Activated B cell treated with CpG ODN at 0.5 μM for 24 hours (primary cell): ENCODE results near the gene TMCO5A. TPM values are rescaled to one million over a fixed set of nuclear protein-coding genes. Genes with fewer than 3 reads are reported as not detected.
A peak's percentile ranks its signal among the peaks of the same experiment; 100 is the strongest.

ENCODE experiments used
- ATAC-seq: fragments of 200-7000 bp; cut with Tn5 transposase; one replicate; pipeline ENCODE4 v1.10.0; 2021; ENCODE audit warnings: low read depth, mild to moderate bottlenecking, moderate library complexity
- CTCF ChIA-PET: fragments of 350-600 bp; sonication (Branson Sonifier 250); formaldehyde crosslinking; loops from one replicate; lab custom pipeline; 2021; ENCODE audit warnings: antibody characterized with exemption; lab: Charles Lee
- POLR2A ChIA-PET: fragments of 350-600 bp; sonication (Branson Sonifier 250); formaldehyde crosslinking; loops from one replicate; lab custom pipeline; 2021; ENCODE audit warnings: antibody characterized with exemption; lab: Charles Lee
- DNase-seq: peaks from one replicate; pipeline ENCODE4 v3.0.0; 2022
- H3K27ac Mint-ChIP-seq: one replicate; pipeline ENCODE4 v1.8.0; 2020; ENCODE audit warnings: mixed read lengths
- H3K27me3 Mint-ChIP-seq: one replicate; pipeline ENCODE4 v1.8.0; 2021; ENCODE audit warnings: mixed read lengths
- H3K36me3 Mint-ChIP-seq: one replicate; pipeline ENCODE4 v1.8.0; 2021; ENCODE audit warnings: low read depth, mixed read lengths
- H3K4me1 Mint-ChIP-seq: one replicate; pipeline ENCODE4 v1.8.0; 2021; ENCODE audit warnings: mixed read lengths
- H3K4me3 Mint-ChIP-seq: one replicate; pipeline ENCODE4 v1.8.0; 2020; ENCODE audit warnings: mild to moderate bottlenecking, mixed read lengths
- H3K9me3 Mint-ChIP-seq: one replicate; pipeline ENCODE4 v1.8.0; 2020; ENCODE audit warnings: mixed read lengths
- intact Hi-C: fragments of 100-400 bp; cut with micrococcal nuclease; formaldehyde crosslinking; loops from one replicate; pipeline ENCODE4 v1.15.1; 2024
- total RNA-seq: library from RNA; stranded (reverse); gene quantifications from 2 replicates; pipeline ENCODE4 v1.2.3, GENCODE V29; 2022
- TF ChIP-seq, protein P1 (sequence below): fragments of 200-600 bp; IDR thresholded peaks from one replicate; pipeline ENCODE4 v1.8.0; 2022; ENCODE audit warnings: antibody characterized with exemption, mild to moderate bottlenecking

The TMCO5A gene
- total RNA-seq, 1 donor from 2014 or later: not detected

DNA sequence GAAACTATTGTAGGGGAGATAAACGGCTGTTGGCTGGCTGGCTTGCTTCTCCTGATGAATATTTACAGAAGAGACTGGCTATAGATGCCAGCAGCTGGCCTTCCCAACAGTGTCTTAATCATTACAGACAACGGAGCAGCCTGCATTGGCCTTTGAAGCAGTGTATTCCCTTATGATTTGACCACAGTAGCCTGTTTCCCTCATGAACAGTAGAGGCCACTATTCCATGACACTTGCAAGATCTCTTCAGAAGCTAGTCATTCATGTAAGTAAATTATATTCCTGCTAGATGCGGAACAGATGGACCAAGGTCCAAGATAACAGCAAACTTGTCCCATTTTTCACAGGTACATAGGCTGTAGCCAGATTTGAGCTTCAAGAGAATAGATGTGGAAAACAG, 47.3 kb downstream of the TMCO5A start:
- ATAC-seq (no peak), DNase-seq (no peak)
- peaks cover 8% of the 10 kb centered on the region for H3K27me3 Mint-ChIP-seq
- H3K4me1 Mint-ChIP-seq: no peaks in the 10 kb centered on the region
- CTCF ChIA-PET: interaction anchor here (1.4 kb wide), 1 partner anchor 13 kb away, joined by 4 read pairs; no protein-coding TSS in a partner anchor
- intact Hi-C loops: no loop called here
- no peaks in the 10 kb centered on the region for H3K9me3 Mint-ChIP-seq
- H3K36me3 Mint-ChIP-seq: no peaks in the 10 kb centered on the region
- TF ChIP-seq, protein P1, sequence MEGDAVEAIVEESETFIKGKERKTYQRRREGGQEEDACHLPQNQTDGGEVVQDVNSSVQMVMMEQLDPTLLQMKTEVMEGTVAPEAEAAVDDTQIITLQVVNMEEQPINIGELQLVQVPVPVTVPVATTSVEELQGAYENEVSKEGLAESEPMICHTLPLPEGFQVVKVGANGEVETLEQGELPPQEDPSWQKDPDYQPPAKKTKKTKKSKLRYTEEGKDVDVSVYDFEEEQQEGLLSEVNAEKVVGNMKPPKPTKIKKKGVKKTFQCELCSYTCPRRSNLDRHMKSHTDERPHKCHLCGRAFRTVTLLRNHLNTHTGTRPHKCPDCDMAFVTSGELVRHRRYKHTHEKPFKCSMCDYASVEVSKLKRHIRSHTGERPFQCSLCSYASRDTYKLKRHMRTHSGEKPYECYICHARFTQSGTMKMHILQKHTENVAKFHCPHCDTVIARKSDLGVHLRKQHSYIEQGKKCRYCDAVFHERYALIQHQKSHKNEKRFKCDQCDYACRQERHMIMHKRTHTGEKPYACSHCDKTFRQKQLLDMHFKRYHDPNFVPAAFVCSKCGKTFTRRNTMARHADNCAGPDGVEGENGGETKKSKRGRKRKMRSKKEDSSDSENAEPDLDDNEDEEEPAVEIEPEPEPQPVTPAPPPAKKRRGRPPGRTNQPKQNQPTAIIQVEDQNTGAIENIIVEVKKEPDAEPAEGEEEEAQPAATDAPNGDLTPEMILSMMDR: no peak
- no peak overlapping the region for H3K27ac Mint-ChIP-seq
- POLR2A ChIA-PET: no interaction called here
- H3K4me3 Mint-ChIP-seq: no peak overlapping the region

DNA sequence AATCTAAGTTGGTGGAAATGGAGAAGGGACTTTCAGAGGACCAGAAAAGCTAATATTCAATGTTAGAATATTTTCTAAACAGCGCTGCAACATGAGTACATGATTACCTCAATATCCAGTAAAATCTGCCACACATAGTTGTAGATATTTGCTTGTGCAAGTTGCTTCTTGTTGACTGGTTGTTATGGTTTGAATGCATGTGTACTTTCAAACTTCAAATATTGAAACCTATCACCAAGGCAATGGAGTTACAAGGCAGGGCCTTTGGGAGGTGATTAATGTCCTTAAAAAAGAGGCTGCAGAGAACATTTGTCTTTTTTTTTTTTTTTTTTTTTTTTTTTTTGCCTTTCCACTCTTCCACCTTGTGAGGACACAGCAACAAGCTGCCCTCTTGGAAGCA, 49.9 kb downstream of the TMCO5A start:
- H3K27me3 Mint-ChIP-seq: peaks cover 4% of the 10 kb centered on the region
- no peak overlapping the region for H3K27ac Mint-ChIP-seq
- intact Hi-C loops: no loop called here
- H3K4me1 Mint-ChIP-seq: no peaks in the 10 kb centered on the region
- TF ChIP-seq, protein P1: no peak
- H3K9me3 Mint-ChIP-seq: peaks cover 4% of the 10 kb centered on the region
- ATAC-seq: no peak
- H3K4me3 Mint-ChIP-seq: no peak overlapping the region
- POLR2A ChIA-PET: no interaction called here
- no peaks in the 10 kb centered on the region for H3K36me3 Mint-ChIP-seq
- DNase-seq: no peak
- CTCF ChIA-PET: no interaction called here

DNA sequence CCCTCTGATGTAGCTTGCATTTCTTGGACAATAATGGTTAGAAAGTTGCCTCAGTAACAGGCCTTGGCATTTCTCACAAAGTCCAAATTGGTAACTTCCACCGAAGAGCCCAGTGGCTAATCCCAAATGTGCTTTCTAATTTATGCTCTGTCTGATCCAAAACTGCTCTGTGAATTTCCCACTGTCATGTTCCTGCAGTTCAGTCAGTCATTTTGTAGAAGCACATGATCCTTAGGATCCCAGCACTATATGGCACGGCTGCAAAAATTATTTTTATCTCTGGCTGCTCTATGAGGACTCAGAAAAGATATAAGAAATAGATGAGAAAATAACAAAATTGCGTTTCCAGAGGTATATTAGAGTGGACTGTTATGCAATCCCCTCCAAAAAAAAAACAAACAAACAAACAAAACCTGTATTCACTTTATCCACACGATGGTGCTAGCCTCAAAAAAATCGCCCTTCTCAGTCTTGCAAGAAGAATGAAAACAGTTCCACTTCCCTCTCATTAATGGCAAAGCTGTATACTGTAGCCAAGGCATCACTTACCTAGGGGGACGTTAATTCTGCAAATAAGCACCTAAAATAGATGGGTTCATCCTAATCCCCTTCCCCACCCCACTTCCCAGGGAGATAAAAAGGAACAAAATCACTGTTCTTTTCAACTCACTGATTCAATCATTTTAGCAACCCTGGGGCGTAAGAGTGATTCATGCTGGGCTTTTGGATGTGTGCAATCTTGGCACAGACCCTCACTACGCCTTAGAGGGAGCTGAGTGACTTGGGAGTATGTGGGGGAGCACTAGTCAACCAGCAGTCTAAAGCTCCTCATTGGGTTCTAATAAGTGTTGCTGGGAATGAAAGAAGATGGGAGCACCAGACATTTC, 61.3 kb downstream of the TMCO5A start:
- Mint-ChIP-seq H3K4me1 (no peaks in the 10 kb centered on the region), H3K36me3 (no peaks in the 10 kb centered on the region), H3K4me3 (no peak overlapping the region), H3K27ac (no peak overlapping the region), H3K27me3 (peaks cover 16% of the 10 kb centered on the region), H3K9me3 (no peaks in the 10 kb centered on the region)
- DNase-seq (no peak), ATAC-seq (peak; percentile 47)
- CTCF ChIA-PET: interaction anchor here (0.7 to 3.6 kb wide), 9 partner anchors 11 to 398 kb away, joined by 3 to 54 read pairs (median 4); no protein-coding TSS in a partner anchor
- intact Hi-C loops: loop anchor here (1.0 to 10.0 kb wide), 4 partner anchors 257 to 699 kb away; partner anchors contain the start of gene SPRED1
- TF ChIP-seq, protein P1: no peak
- POLR2A ChIA-PET: no interaction called here
